Retinal pigment epithelial cell (primary cell): Measurements from ENCODE around the gene DIAPH3.

ENCODE experiments used
- DNase-seq: peaks from one replicate; pipeline ENCODE4 v3.0.0-alpha.2; 2010; ENCODE audit warnings: low read depth
- H3K4me3 ChIP-seq: 2 replicates; pipeline ENCODE4 v1.5.1; 2011; ENCODE audit warnings: mild to moderate bottlenecking, low read length, control low read depth, moderate library complexity
- TF ChIP-seq, protein P1 (sequence below): conservative IDR thresholded peaks from 2 replicates; pipeline ENCODE4 v1.5.1; 2011; ENCODE audit warnings: low read depth, low read length, control low read depth, inconsistent platforms

Gene DIAPH3

DNA sequence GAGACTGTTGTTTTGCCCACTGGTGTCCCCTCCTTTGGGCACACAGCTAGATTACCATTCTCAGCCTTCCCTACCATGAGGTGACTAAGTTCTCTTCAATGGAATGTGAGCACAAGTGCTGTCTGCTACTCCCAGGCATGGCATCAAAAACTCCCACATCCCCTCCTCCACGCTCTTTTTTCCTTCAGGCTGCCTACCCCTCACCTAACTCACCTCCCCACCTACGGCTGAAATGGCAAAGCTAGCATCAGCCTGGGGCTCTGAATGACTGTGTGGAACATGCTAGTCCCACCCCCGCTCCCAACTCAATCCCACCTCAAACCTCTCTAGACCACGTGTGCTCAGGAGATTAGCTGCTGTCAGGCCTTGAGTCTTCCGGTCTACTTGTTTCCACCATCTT lies 512.2 kb downstream of the DIAPH3 start:
- DNase-seq, result no peak
- TF ChIP-seq, protein P1, sequence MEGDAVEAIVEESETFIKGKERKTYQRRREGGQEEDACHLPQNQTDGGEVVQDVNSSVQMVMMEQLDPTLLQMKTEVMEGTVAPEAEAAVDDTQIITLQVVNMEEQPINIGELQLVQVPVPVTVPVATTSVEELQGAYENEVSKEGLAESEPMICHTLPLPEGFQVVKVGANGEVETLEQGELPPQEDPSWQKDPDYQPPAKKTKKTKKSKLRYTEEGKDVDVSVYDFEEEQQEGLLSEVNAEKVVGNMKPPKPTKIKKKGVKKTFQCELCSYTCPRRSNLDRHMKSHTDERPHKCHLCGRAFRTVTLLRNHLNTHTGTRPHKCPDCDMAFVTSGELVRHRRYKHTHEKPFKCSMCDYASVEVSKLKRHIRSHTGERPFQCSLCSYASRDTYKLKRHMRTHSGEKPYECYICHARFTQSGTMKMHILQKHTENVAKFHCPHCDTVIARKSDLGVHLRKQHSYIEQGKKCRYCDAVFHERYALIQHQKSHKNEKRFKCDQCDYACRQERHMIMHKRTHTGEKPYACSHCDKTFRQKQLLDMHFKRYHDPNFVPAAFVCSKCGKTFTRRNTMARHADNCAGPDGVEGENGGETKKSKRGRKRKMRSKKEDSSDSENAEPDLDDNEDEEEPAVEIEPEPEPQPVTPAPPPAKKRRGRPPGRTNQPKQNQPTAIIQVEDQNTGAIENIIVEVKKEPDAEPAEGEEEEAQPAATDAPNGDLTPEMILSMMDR, result no peak
- H3K4me3 ChIP-seq, result no peak overlapping the region

GRCh38 chr13:59643906-59644626 lies 519.7 kb downstream of the DIAPH3 start:
- TF ChIP-seq, protein P1, result no peak
- no peak for DNase-seq
- H3K4me3 ChIP-seq, result no peak overlapping the region

DNA sequence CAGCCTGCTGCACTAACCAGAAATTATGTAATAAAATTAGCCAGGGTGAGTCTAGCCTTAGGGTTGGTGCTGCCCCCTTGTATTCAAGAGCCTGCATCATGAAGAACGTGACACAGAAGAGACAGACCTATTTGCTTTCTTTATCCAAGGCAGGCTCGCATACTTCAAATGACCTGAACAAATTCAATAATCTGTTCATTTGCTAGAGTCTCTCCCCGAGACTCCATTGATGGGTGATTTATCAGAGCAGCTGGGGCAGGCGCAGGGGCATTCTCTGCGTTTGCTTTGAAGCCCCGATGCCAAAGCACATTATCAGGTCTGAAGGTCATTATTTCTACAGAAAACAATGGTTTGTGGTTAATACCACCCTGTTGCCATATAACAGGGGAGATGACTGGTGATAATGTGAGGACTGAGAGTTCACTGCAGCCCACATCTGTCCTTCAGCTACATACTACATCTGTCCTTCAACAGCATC lies 520.3 kb downstream of the DIAPH3 start:
- no peak for DNase-seq
- H3K4me3 ChIP-seq, result no peak overlapping the region
- TF ChIP-seq, protein P1, result no peak

DNA sequence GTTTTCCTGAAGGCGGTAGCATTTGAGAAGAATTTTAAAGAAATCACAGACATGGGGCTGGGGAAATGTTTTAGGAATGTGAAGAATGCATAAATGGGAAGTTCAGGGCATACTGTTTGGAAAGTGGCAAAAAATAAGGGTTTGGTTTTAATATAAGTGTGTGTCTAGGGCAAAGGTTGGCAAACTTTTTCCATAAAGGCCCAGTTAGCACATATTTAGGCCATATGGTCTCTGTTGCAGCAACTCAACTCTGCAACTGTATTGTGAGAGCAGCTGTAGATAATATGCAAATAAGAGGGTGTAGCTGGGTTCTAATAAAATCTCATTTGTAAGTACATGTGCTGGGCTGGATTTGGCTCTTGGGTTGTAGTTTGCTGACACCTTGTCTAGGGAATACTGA lies 521.9 kb downstream of the DIAPH3 start:
- H3K4me3 ChIP-seq, result no peak overlapping the region
- peak; percentile 7 for DNase-seq
- TF ChIP-seq, protein P1, result no peak

- TF ChIP-seq, protein P1, result peak; percentile 22
- H3K4me3 ChIP-seq, result no peak overlapping the region
- no peak for DNase-seq
These were observed 522.5 kb downstream of the DIAPH3 start for GRCh38 chr13:59641261-59641660.

- TF ChIP-seq, protein P1, result no peak
- no peak overlapping the region for H3K4me3 ChIP-seq
- DNase-seq, result peak; percentile 4
These were observed 525.3 kb downstream of the DIAPH3 start for GRCh38 chr13:59638404-59638803.

- TF ChIP-seq, protein P1, result no peak
- no peak for DNase-seq
- H3K4me3 ChIP-seq, result no peak overlapping the region
These were observed 528.1 kb downstream of the DIAPH3 start for GRCh38 chr13:59635589-59635988.
